Mesothelial cell of epicardium (in vitro differentiated cells): Measurements from ENCODE around the gene NEUROD4. TPM values are rescaled to one million over a fixed set of nuclear protein-coding genes. Genes with fewer than 3 reads are reported as not detected.

Experiments
- DNase-seq, 2 experiments: peaks; one replicate each; pipeline ENCODE4 v3.0.0; 2021; ENCODE audit warnings: low spot score in 2 of 2; ENCODE audit not compliant: unreplicated experiment in 2 of 2
- H3K27ac Mint-ChIP-seq: 2 replicates; pipeline ENCODE4 v1.8.0; 2021; ENCODE audit warnings: mixed read lengths
- H3K27me3 Mint-ChIP-seq: 2 replicates; pipeline ENCODE4 v1.8.0; 2021; ENCODE audit warnings: low read depth, mixed read lengths
- H3K36me3 Mint-ChIP-seq: 2 replicates; pipeline ENCODE4 v1.8.0; 2021; ENCODE audit warnings: mixed read lengths
- H3K4me1 Mint-ChIP-seq: 2 replicates; pipeline ENCODE4 v1.8.0; 2021; ENCODE audit warnings: mixed read lengths
- H3K4me3 Mint-ChIP-seq: 2 replicates; pipeline ENCODE4 v1.8.0; 2021; ENCODE audit warnings: mild to moderate bottlenecking, moderate library complexity, mixed read lengths
- H3K9me3 Mint-ChIP-seq: 2 replicates; pipeline ENCODE4 v1.8.0; 2021; ENCODE audit warnings: mixed read lengths
- total RNA-seq: library from RNA; stranded (reverse); gene quantifications from 3 replicates; pipeline ENCODE4 v1.2.1, GENCODE V29; 2021
- TF ChIP-seq, protein P1 (sequence below): fragments of 200-600 bp; sonication (generic); IDR thresholded peaks from one replicate; pipeline ENCODE4 v1.5.0; 2021; ENCODE audit warnings: antibody characterized with exemption; ENCODE audit not compliant: unreplicated experiment

The NEUROD4 gene
- total RNA-seq, 1 donor from 2014 or later, result not detected

DNA sequence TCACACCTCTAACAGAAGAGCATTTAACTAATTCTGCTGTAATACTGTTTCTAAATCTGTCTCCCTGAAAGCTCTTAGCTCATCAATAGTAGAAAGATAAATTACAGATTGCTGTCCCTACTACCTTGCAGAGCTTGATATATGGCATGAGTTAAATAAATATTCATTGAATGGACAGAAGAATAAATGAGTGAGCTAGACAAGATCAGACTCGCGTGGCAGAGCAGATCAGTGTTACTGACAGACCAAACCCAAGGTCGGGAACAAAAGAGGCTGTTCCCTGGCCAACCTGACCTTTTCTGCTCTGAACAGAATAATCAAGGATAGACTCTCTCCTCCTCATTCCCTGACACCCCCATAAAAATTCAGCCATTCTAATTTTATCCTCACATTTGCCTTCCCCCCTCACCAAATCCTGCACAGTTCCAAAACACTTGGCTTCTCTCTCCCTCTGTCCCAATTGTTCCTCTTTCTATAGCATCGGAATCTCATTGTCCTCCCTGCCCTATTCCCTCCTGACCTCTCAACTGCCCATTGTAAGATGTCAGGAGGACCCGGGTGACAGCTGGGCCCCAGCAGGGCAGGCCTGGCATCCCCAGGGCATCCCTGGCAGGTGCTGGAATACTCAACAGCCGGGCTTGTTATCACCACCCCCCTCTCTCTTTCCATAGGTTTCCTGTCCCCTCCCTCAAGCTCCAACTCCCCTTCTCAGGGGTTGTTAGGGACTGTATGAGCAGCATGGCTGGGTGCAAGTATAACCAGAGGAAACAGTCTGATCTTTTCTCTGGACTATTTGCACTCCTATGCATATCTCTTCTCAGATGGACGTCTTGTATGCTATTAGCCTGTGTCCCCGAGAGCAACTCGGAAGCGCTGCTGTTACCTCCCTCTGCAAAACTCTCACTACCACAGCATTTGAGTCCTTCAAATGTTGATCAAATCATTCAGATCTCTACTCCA is 19.9 kb downstream of the NEUROD4 start:
- Mint-ChIP-seq H3K9me3 (no peaks in the 10 kb centered on the region), H3K27ac (no peak overlapping the region), H3K4me3 (no peak overlapping the region), H3K36me3 (no peaks in the 10 kb centered on the region), H3K4me1 (no peaks in the 10 kb centered on the region), H3K27me3 (peaks cover 50% of the 10 kb centered on the region)
- DNase-seq, result no peak
- TF ChIP-seq, protein P1, sequence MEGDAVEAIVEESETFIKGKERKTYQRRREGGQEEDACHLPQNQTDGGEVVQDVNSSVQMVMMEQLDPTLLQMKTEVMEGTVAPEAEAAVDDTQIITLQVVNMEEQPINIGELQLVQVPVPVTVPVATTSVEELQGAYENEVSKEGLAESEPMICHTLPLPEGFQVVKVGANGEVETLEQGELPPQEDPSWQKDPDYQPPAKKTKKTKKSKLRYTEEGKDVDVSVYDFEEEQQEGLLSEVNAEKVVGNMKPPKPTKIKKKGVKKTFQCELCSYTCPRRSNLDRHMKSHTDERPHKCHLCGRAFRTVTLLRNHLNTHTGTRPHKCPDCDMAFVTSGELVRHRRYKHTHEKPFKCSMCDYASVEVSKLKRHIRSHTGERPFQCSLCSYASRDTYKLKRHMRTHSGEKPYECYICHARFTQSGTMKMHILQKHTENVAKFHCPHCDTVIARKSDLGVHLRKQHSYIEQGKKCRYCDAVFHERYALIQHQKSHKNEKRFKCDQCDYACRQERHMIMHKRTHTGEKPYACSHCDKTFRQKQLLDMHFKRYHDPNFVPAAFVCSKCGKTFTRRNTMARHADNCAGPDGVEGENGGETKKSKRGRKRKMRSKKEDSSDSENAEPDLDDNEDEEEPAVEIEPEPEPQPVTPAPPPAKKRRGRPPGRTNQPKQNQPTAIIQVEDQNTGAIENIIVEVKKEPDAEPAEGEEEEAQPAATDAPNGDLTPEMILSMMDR, result no peak

DNA sequence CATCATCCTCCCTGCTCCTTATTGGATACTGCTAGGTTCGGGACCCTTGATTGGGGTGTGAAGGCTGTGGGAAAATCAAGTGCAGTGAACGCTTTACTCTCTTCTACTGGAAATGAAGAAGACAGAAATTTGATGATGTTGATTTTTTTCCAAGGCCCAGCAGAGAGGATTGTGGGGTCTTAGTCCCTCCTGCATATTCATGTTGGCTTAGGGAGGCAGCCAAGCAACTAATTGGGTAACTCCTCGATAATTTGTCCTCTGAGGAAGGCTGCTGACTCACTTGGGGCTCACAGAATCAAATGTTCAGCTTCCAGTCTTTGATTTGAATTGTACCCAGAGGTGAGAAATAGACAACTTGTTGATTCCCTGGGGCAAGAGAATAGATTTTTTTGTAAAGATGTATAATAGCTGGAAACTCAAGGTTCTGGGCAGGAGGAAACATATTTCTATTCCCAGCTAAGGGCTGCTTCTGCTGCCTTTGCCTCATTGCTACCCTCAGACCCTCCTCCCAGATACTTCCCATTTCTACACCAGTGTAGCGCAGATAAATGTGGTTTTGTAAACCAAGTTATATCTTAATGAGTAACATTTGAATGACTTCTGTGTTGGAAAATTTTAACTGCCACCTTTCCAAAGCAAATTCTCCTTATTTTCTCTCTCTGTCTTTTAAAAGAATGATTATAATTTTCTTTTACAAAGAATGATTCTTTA is 21.7 kb downstream of the NEUROD4 start:
- no peak for DNase-seq
- no peaks in the 10 kb centered on the region for H3K4me1 Mint-ChIP-seq
- no peaks in the 10 kb centered on the region for H3K9me3 Mint-ChIP-seq
- H3K27ac Mint-ChIP-seq, result no peak overlapping the region
- no peaks in the 10 kb centered on the region for H3K36me3 Mint-ChIP-seq
- peaks cover 43% of the 10 kb centered on the region for H3K27me3 Mint-ChIP-seq
- H3K4me3 Mint-ChIP-seq, result no peak overlapping the region
- TF ChIP-seq, protein P1, result no peak

DNA sequence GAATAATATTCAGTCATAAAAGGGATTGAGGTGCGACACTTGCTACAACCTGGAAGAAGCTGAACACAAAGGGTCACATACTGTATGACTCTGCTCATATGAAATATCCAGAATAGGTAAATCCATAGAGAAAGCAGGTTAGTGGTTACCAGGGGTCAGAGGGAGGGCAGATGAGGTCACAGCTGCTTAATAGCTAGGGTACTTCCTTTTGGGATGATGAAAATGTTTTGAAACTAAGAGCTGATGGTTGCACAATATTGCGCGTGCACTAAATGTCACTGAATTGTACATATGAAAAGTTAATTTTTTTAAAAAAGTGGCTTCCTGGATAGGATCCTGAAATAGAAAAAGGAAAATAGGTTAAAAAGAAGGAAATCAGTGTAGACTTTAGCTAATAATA is 23.8 kb downstream of the NEUROD4 start:
- TF ChIP-seq, protein P1, result no peak

GRCh38 chr12:55044135-55044534 is 24.4 kb downstream of the NEUROD4 start:
- Mint-ChIP-seq H3K4me1 (no peaks in the 10 kb centered on the region), H3K36me3 (no peaks in the 10 kb centered on the region), H3K27ac (no peak overlapping the region), H3K27me3 (peaks cover 25% of the 10 kb centered on the region), H3K4me3 (no peak overlapping the region), H3K9me3 (no peaks in the 10 kb centered on the region)
- DNase-seq, result no peak
- TF ChIP-seq, protein P1, result no peak

More for the DNA sequence above, 23.8 kb downstream of the NEUROD4 start:
- Mint-ChIP-seq H3K36me3 (no peaks in the 10 kb centered on the region), H3K27ac (no peak overlapping the region), H3K4me1 (no peaks in the 10 kb centered on the region), H3K27me3 (peaks cover 30% of the 10 kb centered on the region), H3K4me3 (no peak overlapping the region), H3K9me3 (no peaks in the 10 kb centered on the region)
- no peak for DNase-seq

- Mint-ChIP-seq H3K4me1 (no peaks in the 10 kb centered on the region), H3K4me3 (no peak overlapping the region), H3K36me3 (no peaks in the 10 kb centered on the region), H3K9me3 (no peaks in the 10 kb centered on the region), H3K27me3 (peaks cover 14% of the 10 kb centered on the region), H3K27ac (no peak overlapping the region)
- TF ChIP-seq, protein P1, result no peak
- no peak for DNase-seq
Observed at GRCh38 chr12:55049676-55050075, 29.9 kb downstream of the NEUROD4 start.
